Stimulated activated CD8-positive, alpha-beta memory T cell treated with anti-CD3 and anti-CD28 coated beads, Interleukin-15, amount 100 ng/mL, for 24 hours (primary cell): ENCODE results near the gene RAD51B.

Experiments used
- DNase-seq: peaks from one replicate; pipeline ENCODE4 v3.0.0-alpha.2; 2020; ENCODE audit warnings: low read depth

RAD51B gene

DNA sequence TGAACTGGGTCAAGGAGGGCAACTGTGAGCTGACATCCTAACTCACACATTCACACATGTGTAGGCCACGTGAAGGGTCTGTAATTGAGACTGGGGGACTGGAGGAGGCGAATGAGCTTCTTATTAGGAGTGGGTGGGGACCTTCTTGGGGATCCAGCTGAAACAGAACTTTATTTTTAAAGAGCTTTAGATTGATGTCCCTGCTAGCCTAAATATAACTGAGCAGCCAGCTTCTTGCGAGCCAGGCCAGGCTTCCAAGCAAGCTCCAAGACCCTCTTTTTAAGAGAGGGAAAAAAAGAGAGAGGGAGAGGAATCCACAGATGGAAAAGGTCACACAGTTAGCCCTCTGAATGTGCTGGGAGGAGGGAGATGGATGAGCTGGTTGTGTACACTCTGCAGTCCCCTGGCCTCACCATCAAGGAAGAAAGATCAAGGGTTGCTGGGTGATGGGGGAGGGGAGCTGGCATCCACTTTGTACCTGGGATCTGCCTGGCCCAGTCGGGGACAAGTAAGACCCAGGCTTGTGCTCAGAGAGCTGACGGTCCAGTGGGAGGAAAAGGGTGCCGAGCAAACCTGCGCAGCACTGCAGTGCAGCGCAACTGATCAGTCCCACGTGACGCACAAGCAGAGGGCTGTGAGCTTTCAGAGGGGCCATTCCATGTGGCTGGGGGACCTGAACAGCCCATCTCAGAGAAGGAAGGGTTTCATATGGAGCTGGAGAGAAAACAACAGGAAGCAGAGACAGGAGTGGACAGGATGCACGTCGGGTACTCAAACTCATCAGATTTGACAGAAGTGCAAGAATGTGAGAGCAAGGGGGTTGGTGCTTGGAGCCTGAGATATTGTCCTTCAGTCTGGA is 818.8 kb downstream of the RAD51B start:
- DNase-seq: no peak

DNA sequence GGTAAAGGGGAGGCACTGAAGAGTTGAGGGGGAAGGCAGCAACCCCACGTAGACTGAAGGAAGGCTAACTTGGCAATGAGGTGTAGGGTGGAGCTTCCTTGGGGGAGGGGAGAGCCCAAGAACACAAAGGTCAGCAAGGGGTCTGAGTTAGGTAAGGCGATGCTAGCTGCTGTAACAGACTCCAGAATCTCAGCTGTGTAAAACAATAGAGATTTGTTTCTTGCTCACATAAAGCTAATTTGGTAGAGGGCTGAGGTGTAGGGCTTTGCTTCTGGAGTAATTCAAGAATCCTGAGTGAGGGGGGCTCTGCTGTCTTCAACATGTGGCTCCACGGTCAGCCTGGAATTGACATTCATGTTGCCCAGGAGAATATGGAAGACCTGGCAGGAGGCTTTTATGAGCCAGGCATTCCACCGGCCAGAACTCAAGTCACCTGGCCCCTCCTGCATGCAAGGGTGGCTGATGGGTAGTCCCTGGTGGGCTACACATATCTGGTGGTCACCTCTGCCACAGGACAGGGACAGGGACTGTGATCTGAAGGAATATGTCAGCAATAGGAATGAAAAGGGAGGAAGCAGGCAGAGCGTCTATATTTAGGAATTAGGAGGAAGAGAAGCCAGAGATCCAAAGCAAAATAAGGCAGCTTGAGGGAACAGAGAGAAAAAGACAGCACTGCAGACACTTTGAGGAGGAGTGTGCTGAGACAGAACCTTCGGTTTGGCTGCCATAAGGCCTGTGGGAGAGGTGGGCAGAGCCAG is 819.6 kb downstream of the RAD51B start:
- no peak for DNase-seq

DNA sequence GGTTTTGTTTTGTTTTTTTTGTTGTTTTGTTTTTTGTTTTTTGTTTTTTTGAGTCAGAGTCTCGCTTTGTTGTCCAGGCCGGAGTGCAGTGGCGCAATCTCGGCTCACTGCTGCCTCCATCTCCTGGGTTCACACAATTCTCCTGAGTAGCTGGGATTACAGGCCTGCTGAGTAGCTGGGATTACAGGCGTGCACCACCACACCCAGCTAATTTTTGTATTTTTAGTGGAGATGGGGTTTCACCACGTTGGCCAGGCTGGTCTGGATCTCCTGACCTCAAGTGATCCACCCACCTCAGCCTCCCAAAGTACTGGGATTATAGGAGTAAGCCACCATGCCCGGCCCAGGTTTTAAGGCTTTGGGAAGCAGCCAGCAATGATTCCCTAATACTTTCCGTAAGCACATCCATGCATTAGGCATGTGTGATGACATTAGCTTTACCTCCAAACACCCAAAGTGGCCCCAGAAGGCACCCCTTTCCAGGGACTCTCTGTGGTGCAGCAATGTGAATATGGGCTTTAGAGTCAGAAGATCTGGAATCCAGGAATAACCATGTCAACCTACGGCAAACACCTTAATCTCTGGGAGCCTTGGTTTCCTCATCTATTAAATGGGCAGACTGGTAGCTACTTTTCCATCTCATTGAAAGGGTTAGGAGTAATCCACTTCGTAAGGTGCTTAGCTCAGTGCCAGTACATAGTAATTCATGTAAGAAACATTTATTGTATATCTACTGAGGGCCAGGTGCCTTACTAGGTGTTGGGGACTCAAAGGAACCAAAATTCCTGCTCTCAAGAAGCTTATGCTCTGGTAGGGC is 820.4 kb downstream of the RAD51B start:
- DNase-seq: no peak

DNA sequence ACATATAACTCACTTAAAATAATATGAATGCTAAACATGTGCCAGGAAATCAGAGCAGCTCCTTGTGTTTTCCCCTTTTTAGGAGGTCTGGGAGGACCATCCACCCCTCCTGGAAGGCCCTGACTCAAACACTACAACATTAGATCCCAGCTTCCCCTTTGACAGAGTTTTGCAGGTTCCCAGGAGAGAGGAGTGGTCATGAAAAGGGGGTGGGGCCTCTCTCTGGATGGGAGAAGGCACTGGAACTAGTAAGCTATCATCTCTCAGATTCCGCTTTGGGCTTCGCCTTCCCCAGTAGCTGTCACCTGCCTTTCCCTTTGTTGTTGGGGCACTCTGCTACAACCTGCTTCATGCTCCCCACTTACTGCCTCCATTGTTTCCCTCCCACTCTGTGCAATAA is 824.1 kb downstream of the RAD51B start:
- no peak for DNase-seq

DNA sequence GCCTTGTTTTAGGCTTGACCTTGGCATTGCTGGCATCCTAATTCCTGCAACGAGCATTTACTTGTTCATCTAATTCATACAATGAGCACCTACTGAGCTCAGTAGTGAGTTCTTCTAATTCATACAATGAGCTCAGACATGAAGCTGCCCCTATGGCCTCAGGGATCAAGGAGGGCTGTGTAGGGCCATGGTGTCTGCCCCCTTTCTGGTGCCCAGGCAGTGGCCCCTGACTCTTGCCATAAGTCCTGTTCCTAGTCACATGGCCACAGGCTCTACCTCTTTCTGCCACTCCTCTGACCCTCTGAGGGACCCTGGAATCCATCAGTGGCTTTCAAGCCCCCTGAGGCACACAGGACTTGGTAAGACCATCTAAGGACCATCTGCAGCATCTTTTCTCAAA is 824.5 kb downstream of the RAD51B start:
- DNase-seq: no peak

DNA sequence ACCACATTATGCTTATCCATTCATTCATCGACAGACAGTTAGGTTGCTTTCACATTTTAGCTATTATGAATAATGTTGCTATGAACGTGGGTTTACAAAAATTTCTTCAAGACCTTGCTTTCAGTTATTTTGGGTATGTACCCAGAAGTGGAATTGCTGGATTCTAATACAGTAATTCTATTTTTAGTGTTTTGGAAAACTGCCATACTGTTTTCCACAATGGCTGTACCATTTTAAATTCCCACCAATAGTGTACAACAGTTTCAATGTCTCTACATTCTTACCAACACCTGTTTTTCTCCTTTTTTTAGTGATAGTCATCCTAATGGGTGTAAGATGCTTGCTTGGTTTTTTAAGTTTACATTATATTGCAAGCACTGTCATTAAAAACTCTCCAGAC is 825.8 kb downstream of the RAD51B start:
- DNase-seq: no peak

DNA sequence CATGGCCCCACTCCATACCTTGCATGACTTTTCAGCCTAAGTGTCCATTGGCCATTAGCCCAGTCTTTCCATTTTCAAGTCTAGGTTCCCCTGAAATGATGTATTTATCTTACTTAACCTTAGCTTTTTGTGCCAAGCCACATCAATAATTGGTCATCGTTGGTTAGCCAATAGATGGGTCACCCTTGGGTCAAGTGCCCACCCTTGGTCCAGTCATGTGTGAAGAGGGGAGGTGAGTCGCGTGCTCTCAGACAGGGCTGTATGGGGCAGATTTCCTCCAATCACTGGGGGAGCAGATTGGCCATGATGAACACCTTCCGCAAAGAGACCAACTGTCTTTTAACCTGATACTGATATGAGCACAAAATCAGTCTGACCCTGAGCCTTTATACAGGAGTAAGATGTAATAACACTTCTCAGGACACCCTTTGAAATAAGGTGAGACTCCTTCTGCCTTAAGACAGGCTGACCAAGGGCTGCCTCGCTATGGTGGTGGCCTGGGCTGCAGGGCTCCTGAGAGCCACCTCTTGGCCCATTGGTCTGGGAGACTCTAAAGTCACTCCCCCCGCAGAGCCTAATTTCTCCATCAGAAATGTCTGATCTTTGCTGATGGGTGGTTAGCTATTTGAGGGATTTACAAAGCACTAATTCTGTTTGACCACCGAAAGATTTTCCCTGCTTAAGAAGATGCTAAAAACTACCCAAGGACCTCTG is 830.1 kb downstream of the RAD51B start:
- no peak for DNase-seq

DNA sequence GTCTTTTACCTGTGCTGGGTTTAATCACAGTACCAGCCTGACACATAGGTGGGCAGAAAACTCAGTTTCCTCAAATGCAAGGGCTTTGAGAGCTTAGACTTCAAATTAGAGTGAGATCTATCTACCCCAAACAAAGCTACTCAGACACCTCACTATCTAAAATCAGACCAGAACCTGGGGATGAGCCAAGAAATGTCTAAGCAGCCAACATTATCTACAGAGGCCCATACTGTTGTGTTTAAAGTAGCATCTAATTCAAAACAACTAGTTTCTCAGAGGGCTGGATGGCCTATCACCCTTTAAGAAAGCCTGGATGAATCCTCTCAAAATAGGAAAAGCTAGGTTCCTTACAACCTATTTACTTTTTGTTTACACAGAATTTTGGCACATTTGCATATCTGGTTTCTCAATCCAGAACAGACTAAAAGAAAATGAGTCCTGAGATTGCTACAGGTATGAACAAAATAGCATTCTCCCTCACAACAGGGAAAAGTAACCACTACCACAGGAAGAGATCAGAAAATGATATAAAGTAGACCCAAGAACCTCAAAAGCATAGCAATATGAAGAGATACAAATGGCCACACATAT is 830.9 kb downstream of the RAD51B start:
- DNase-seq: no peak

DNA sequence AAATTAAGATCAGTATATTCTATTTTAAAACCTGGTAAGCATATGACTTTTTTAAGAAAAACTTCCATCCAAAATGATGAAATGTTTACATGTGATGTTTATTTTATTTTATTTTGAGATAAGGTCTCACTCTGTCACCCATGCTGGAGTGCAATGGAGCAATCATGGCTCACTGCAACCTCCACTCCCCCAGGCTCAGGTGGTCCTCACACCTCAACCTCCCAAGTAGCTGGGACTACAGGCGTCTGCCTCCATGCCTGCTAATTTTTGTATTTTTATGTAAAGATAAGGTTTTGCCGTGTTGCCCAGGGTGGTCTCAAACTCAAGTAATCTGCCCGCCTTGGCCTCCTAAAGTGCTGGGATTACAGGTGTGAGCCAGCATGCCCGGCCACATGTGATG is 831.5 kb downstream of the RAD51B start:
- no peak for DNase-seq

DNA sequence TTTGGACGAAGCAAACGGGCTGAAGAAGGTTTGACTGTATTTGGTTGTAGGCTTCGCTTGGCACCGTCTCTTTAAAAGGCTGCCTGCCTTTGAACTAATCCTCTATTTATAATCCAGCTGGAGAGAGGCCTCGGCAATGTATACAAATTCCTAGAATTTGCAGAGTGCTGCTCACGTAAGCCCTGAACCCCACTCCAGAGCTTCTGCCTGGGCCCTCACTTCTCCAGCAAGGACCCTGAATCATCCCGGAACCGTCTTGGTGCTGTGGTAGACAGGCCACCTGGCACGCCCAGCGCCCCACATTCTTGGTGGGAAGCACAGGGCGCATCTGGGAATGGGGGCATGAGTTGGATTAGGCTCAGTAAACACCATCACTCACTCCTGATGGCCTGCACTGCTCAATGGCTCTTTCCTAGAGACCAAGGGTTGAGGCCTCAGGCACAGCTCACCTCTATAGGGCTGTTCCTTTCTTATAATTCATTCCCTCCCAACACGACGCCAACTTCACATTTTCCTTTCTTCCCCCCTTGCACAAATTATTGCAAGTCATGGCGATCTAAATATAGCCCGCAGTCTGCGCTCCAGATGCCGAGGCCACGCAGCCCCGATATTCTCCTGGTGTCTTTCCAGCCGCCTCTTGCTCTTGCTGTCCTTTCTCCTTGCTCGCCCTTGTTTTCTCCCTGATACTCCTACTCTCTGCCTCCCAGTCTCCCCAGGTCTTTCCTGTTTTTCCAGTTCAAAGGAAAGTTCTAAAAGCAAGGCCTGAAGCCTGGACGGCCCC is 832.3 kb downstream of the RAD51B start:
- DNase-seq: no peak

DNA sequence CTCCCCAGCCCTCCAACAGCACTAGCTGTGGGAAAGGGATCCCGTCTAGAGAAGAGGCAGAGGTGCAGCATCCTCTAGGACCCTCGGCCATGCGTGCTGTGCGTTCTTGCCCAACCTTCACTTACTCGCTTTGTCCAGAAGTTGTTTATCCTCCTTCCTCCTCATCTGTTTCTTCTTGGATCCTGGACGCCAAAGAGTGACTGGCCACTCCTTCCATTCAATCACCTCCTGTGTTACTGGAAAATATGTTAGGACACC is 832.8 kb downstream of the RAD51B start:
- no peak for DNase-seq

DNA sequence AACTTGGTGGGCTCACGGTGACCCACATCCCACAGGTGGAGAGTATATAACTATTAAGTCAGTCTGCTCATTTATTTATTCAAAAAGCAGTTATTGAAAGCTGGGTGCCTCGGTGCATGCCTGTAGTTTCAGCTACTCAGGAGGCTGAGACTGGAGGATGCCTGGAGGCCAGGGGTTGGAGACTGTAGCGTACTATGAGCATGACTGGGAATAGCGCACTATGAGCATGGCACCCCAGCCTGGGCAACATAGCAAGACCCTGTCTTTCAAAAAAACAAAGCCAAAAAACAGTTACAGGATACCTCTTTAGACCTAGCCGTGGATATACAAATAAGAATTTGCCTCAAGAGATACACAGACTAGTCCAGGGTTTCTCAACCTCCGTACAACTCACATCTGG is 833.5 kb downstream of the RAD51B start:
- DNase-seq: no peak

DNA sequence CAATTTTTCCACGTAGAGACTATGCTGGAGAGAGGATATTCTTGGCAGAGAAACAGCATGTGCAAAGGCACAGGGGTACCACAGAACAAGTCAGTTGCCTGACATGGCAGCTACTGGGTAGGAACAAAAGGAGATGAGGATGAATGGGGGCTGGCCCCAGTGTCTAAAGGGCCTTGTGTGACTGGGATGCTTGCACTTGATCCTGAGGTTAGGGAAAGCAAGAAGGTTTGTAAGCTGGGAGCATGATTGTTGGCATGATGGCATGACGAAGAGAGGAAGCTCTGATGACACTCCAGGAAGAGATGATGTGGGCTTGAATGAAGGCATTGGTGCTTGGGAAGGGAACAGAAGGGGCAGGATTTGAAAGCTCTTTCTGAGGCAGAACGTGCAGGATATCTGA is 834.2 kb downstream of the RAD51B start:
- no peak for DNase-seq

DNA sequence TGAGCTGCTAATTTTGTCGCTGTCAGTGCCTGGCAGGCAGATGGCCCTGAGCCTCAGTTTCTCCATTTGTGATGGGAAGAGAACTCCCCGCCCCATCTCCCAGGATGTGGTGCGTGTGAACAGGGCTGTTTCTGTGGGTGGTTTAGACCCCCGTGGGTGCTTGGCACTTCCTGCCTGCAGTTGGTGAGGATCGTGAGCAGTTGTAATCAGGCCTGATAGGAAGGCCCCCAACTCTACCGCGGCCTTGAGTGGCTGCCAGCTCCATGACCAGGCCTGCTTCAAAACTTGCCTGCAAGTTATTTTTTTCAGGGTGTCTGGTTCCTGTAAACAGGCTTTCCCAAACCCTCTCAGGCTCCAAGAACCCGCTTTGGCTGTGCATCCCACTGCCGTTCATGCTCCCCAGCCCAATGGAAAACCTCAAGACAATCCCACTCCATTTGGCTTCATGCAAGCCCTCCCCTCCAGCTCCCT is 834.9 kb downstream of the RAD51B start:
- no peak for DNase-seq

DNA sequence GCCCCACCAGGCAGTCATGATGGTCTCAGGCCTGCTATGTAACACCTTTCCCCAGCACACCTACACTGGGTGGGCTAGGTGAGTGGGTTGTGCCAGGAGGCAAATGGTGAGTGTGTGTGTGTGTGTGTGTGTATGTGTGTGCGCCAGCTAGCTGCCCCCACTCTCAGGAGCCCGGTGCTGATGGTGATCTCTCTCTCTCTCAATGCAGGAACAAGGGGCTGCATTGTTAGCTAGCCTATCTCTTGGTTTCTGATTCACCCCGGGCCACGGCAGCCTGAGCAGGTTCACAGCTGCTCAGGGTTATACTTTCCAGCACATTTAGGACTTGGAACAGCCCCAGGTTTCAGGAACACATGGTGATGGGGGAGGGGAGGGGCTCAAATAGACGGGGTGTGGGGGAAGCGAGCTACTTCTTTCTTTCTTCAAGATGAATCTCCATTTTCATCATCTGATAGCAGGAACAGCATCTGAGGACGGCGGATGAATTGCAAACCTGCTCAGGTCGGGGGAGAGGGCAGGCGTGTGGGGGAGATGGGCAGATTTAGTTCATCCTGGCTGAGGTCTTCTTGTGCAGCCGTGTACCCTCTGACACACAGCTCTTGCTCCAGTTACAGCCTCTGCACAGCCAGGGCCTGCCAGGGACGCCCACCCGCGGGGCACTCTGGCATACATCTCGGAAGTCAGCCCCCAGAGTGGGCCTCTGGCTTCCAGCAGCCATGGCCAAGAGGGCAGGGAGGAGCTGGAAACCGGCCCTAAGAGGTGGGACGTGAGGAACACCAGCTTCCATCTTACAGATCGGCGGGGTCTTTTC is 835.6 kb downstream of the RAD51B start:
- DNase-seq: no peak

DNA sequence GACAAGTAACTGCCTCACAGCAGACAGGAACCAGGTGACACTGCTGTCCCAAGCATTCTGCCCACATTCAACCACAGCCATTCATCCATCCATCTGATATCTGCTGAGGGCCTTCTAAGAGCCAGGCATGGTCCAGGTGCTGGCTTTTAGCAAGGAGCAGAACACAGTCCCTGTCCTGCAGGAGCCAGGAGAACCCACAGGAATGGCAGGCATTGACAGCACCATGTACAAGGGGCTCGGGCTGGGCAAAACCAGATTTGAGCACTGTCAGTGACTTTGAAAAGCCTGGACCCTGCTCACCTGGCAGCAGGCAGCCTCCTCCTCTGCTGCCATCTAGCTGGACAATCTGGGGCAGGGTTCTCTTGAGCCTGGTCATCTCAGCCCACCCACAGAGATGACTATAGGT is 836.3 kb downstream of the RAD51B start:
- DNase-seq: no peak

DNA sequence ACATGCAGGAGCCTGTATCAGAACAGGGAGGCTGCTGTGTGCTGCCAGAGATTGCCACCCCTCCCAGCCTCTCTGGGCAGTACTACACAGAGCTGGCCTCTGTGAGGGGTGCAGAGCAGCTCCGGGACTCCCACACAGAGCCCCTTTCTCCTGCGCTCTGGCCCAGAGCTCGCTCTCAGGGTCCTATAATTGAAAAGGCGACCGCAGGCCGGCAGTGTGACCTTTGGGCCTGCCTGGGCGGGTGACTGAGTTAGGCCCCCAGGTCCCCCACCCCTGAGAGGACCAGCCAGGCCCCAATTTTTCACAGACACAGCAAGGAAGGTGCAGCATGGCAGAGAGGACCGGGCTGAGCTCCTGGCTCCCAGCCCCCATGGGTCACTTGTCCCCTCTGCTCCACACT is 836.9 kb downstream of the RAD51B start:
- DNase-seq: no peak

DNA sequence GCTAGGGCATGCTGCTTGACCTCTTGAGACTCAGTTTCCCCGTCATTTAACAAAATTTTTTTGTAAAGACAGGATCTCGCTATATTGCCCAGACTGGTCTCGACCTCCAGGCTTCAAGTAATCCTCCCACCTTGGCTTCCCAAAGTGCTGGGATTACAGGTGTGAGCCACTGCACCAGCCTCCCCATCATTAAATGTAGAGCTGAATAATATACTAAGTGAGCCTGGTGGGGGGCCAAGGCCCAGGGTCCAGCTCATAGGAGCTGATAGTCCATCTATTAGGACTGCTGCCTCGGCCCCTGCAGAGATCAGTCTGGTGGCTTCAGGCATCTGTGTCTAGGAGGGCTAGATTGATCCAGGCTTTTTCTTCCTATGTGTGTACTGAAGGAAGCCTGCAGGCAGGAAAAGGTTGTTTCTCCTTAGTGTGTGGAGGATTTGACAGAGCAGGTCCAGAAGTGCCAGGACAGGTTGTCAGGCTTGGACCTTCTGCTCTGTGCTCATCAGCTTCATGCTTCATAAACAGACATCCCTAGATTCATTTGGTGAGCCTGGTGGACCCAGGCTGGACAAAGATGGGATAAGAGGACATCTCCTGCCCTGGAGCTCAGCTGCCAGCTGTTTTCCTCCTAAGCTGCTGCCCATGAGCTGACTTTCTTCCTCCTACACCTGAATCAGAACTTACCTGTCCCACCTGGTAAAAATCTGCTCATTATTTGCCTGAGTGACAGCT is 837.9 kb downstream of the RAD51B start:
- no peak for DNase-seq

DNA sequence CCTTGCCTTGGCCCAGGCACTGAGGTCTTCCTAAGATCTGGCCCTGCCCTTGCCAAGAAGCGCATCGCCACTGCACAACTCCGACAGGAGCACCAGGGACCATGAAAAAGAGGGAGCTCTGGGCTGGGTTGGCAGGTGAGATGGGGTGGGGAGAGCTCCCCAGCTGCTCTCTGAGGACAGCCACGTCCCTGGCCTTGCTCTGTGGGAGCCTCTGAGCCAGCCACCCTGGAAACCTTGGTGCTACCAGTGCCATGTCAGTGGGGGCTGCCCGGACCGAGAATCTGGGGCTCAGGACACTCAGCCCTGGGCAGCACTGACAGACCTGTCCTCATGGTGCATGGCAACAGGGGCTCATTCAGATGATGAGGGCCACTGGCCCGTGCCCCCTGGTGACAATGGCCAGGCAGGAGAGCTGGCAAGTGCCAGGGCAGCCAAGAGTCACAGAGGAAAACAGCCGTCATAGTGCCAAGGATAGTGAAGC is 838.5 kb downstream of the RAD51B start:
- DNase-seq: no peak
